Spleen (tissue), 11 donors: Measurements from ENCODE around the gene KIAA1210. TPM values are rescaled to one million over a fixed set of nuclear protein-coding genes. Genes with fewer than 3 reads are reported as not detected.

Experiments
- DNase-seq: peaks from one replicate; pipeline ENCODE4 v3.0.0-alpha.2; 2020
- H3K27ac ChIP-seq, 8 donors: fragments of 200-600 bp; sonication (generic) in 7 of 8; 1 replicate in 4 of 8; 2 replicates in 4 of 8; pipeline versions ENCODE4 v1.5.0 to v1.8.0; 2016 to 2021; ENCODE audit warnings: inconsistent platforms in 4 of 8, mild to moderate bottlenecking in 4 of 8, moderate library complexity in 1 of 8
- H3K27me3 ChIP-seq, 7 donors: fragments of 200-600 bp; sonication (generic) in 6 of 7; replicated peaks in 1 of 7; 1 replicate in 4 of 7; 2 replicates in 3 of 7; pipeline versions ENCODE4 v1.5.0 to v1.8.0; 2016 to 2021; ENCODE audit warnings: inconsistent platforms in 3 of 7, mild to moderate bottlenecking in 1 of 7
- H3K36me3 ChIP-seq, 6 donors: fragments of 200-600 bp; sonication (generic) in 5 of 6; 1 replicate in 4 of 6; 2 replicates in 2 of 6; pipeline versions ENCODE4 v1.5.0 to v1.8.0; 2016 to 2021; ENCODE audit warnings: inconsistent platforms in 2 of 6
- H3K4me1 ChIP-seq, 6 donors: fragments of 200-600 bp; sonication (generic) in 5 of 6; 1 replicate in 3 of 6; 2 replicates in 3 of 6; pipeline versions ENCODE4 v1.5.0 to v1.8.0; 2016 to 2021; ENCODE audit warnings: inconsistent platforms in 3 of 6
- H3K4me3 ChIP-seq, 8 donors: fragments of 200-600 bp; sonication (generic) in 7 of 8; 1 replicate in 4 of 8; 2 replicates in 4 of 8; pipeline versions ENCODE4 v1.5.0 to v1.8.0; 2016 to 2021; ENCODE audit warnings: inconsistent platforms in 4 of 8, mild to moderate bottlenecking in 4 of 8, moderate library complexity in 2 of 8
- H3K9me3 ChIP-seq, 8 donors: fragments of 200-600 bp; sonication (generic) in 7 of 8; 1 replicate in 4 of 8; 2 replicates in 4 of 8; pipeline versions ENCODE4 v1.5.0 to v1.8.0; 2016 to 2021; ENCODE audit warnings: inconsistent platforms in 4 of 8
- CTCF ChIP-seq, 11 experiments: fragments of 200-600 bp in 7 of 11; fragments of 450-650 bp in 4 of 11; sonication (generic) in 4 of 11; IDR thresholded peaks in 8 of 11; conservative IDR thresholded peaks in 3 of 11; 1 replicate in 7 of 11; 2 replicates in 4 of 11; pipeline versions ENCODE4 v1.4.0 to v1.8.0; 2016 to 2021; ENCODE audit warnings: antibody characterized with exemption in 11 of 11, inconsistent platforms in 4 of 11, mild to moderate bottlenecking in 1 of 11
- POLR2A ChIP-seq, 3 donors: fragments of 450-650 bp; IDR thresholded peaks; one replicate each; pipeline ENCODE4 v1.5.1; 2017; ENCODE audit warnings: antibody characterized with exemption in 3 of 3, mild to moderate bottlenecking in 1 of 3
- POLR2AphosphoS5 ChIP-seq, 3 donors: sonication (generic); formaldehyde crosslinking; IDR thresholded peaks; one replicate each; pipeline ENCODE4 v1.5.1; 2017; ENCODE audit warnings: antibody characterized with exemption in 3 of 3
- WGBS, 5 donors: extraction: QIAGEN DNeasy Blood & Tissue Kit in 3 of 5; methylation state at CpG; one replicate each; pipeline versions ENCODE4 v1.1.5 to v1.1.7; 2013 to 2018; 5-methylcytosine and 5-hydroxymethylcytosine counted together
- intact Hi-C: fragments of 100-400 bp; cut with DNase I; formaldehyde crosslinking; loops from one replicate; pipeline ENCODE4 v1.15.0; 2023; ENCODE audit warnings: low total_unique reads
- polyA plus RNA-seq, 3 donors: library from polyadenylated mRNA; stranded (reverse); fragments of 200-250 nt; gene quantifications; one replicate each; pipeline ENCODE4 v1.2.1, GENCODE V29; 2013
- total RNA-seq, 7 donors: library from RNA; depleted of rRNA in 3 of 7; stranded (reverse); fragments of >200 nt in 3 of 7; fragmentation: NEBNext Ultra II Directional in 4 of 7; extraction: Animal tissue kit (Norgen Biotek cat#: 25700) in 4 of 7; gene quantifications; one replicate each; pipeline versions ENCODE4 v1.1.0 to v1.2.1, GENCODE V29; 2016 to 2021
- donor health status: healthy with polysubstance abuse.
- donor health status: DM: no; HTN: no; CAD: no; lungs with moderate emphysema.
- donor health status: DM: no; HTN: no; CAD: no.
- donor health status: Bipolar disorder and iron deficiency.
- donor health status: healthy.
- donor health status: DM: no; HTN: no; CAD: no.
- donor health status: DM: yes; HTN: yes; CAD: no.

The KIAA1210 gene
- total and polyA plus RNA-seq, 10 donors: not detected

- no peak for TF ChIP-seq POLR2AphosphoS5 (IDR thresholded peaks at IDR 0.05)
- no peak for TF ChIP-seq POLR2A (IDR thresholded peaks at IDR 0.05)
- no peak for TF ChIP-seq CTCF (IDR thresholded peaks at IDR 0.05 in 8 of 11, conservative IDR thresholded peaks at IDR 0.05 in 3 of 11)
- no peaks in the 10 kb centered on the region for H3K9me3 ChIP-seq
- no peak overlapping the region for H3K27ac ChIP-seq
- no peak overlapping the region for H3K4me3 ChIP-seq
- no peaks in the 10 kb centered on the region for H3K27me3 ChIP-seq
- 20 to 66% (median 43%) methylated on average over 1 to 2 of the region's 2 CpGs for WGBS, 5 donors
- no peaks in the 10 kb centered on the region for H3K36me3 ChIP-seq
- H3K4me1 ChIP-seq: no peaks in the 10 kb centered on the region
- DNase-seq: no peak
- intact Hi-C loops: no loop called here
These were observed 56.2 kb downstream of the KIAA1210 start for GRCh38 chrX:119071381-119071780.

- Histone ChIP-seq H3K27me3 (no peaks in the 10 kb centered on the region), H3K27ac (no peak overlapping the region), H3K9me3 (no peaks in the 10 kb centered on the region), H3K4me1 (no peaks in the 10 kb centered on the region), H3K4me3 (no peak overlapping the region), H3K36me3 (no peaks in the 10 kb centered on the region)
- intact Hi-C loops: loop anchor here (5.0 kb wide), 1 partner anchor 222 kb away; no protein-coding TSS in a partner anchor
- no peak for DNase-seq
- 85 to 100% (median 94%) methylated on average over 1 of the region's 1 CpG for WGBS, 5 donors
- TF ChIP-seq POLR2A (IDR thresholded peaks at IDR 0.05): no peak
These were observed 57.9 kb downstream of the KIAA1210 start for GRCh38 chrX:119069762-119070161.

GRCh38 chrX:119069128-119069527 lies 58.5 kb downstream of the KIAA1210 start:
- Histone ChIP-seq H3K4me1 (no peaks in the 10 kb centered on the region), H3K27me3 (no peaks in the 10 kb centered on the region), H3K36me3 (no peaks in the 10 kb centered on the region), H3K4me3 (no peak overlapping the region), H3K9me3 (no peaks in the 10 kb centered on the region), H3K27ac (no peak overlapping the region)
- DNase-seq: no peak
- TF ChIP-seq POLR2A (IDR thresholded peaks at IDR 0.05) (no peak), CTCF (IDR thresholded peaks at IDR 0.05 in 8 of 11, conservative IDR thresholded peaks at IDR 0.05 in 3 of 11) (no peak), POLR2AphosphoS5 (IDR thresholded peaks at IDR 0.05) (no peak)
- 36 to 81% (median 72%) methylated on average over 1 of the region's 1 CpG for WGBS, 5 donors
- intact Hi-C loops: loop anchor here (5.0 kb wide), 1 partner anchor 222 kb away; no protein-coding TSS in a partner anchor

- Histone ChIP-seq H3K27me3 (no peaks in the 10 kb centered on the region), H3K4me3 (no peak overlapping the region), H3K27ac (no peak overlapping the region), H3K9me3 (no peaks in the 10 kb centered on the region), H3K4me1 (no peaks in the 10 kb centered on the region), H3K36me3 (no peaks in the 10 kb centered on the region)
- intact Hi-C loops: loop anchor here (5.0 kb wide), 1 partner anchor 220 kb away; no protein-coding TSS in a partner anchor
- DNase-seq: no peak
- peak; percentile 17 to 80 (median 59) for TF ChIP-seq CTCF (IDR thresholded peaks at IDR 0.05 in 8 of 11, conservative IDR thresholded peaks at IDR 0.05 in 3 of 11)
- no peak for TF ChIP-seq POLR2A (IDR thresholded peaks at IDR 0.05)
- TF ChIP-seq POLR2AphosphoS5 (IDR thresholded peaks at IDR 0.05): no peak
- WGBS, 5 donors: 0 to 6% (median 2%) methylated on average over 7 of the region's 7 CpGs
These were observed 60.4 kb downstream of the KIAA1210 start for GRCh38 chrX:119067023-119067739.
